ENCODE results near the gene ATP6V0D1.
A peak's percentile ranks its signal among the peaks of the same experiment; 100 is the strongest.

DNA sequence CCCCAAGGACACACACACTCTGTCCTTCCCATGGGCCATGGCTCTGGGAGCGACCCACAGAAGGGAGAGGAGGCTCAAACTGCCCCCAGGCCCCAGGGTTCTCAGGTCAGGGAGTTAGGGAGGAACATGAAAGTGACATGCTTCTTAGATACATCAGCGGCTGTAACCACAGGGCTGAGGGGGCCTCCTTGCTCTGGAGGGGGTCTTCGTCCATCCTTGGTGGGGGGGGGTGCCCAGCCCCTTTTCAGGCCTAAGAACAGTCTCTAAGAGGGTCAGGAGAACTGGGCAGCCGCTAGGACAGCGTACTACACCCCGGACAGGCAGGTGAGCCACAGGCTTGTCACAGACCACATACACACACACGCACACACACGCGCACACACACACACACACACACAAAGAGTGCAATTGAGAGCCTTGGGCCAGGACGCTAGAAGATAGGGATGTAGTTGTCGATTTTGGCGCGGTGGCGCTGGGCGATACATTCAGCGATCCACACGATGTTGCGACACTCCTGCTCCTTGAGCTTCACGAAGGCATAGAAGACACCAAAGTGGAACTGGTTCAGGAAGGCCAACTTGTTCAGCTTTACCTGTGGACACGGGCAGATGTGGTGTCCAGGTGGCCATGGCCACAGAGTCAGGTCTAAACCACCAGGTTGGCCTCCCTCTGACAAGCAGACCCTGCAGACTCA lies 42.7 kb downstream of the ATP6V0D1 start:
- peak in 2 of 3 donors; percentile 10 to 65 for TF ChIP-seq POLR2AphosphoS5 (IDR thresholded peaks at IDR 0.05)
- TF ChIP-seq, protein P1, sequence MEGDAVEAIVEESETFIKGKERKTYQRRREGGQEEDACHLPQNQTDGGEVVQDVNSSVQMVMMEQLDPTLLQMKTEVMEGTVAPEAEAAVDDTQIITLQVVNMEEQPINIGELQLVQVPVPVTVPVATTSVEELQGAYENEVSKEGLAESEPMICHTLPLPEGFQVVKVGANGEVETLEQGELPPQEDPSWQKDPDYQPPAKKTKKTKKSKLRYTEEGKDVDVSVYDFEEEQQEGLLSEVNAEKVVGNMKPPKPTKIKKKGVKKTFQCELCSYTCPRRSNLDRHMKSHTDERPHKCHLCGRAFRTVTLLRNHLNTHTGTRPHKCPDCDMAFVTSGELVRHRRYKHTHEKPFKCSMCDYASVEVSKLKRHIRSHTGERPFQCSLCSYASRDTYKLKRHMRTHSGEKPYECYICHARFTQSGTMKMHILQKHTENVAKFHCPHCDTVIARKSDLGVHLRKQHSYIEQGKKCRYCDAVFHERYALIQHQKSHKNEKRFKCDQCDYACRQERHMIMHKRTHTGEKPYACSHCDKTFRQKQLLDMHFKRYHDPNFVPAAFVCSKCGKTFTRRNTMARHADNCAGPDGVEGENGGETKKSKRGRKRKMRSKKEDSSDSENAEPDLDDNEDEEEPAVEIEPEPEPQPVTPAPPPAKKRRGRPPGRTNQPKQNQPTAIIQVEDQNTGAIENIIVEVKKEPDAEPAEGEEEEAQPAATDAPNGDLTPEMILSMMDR (IDR thresholded peaks at IDR 0.05), result no peak
- no peak for TF ChIP-seq POLR2A (IDR thresholded peaks at IDR 0.05)
